ENCODE results near the gene CAMSAP2. TPM values are rescaled to one million over a fixed set of nuclear protein-coding genes. Genes with fewer than 3 reads are reported as not detected.

CAMSAP2 gene
- 27.5 and 40.3 TPM in 2 replicates for total RNA-seq (2021)
- percentile 92 among the genes with signal in this experiment for Bru-seq, nascent RNA
- percentile 93 among the genes with signal in this experiment for BruChase-seq, experiment 1, labeled RNA remaining after a 2-hour chase
- BruChase-seq, experiment 2, labeled RNA remaining after a 6-hour chase = percentile 88 among the genes with signal in this experiment
- long read RNA-seq, full-length matches to known transcripts = 4 of 14 reads
- long read RNA-seq, partial matches to known transcripts = 9 of 14 reads
- long read RNA-seq, other reads (novel, unspliced or antisense) = 1 of 14 reads

GRCh38 chr1:200738327-200738948 is at the start of gene CAMSAP2:
Gene CAMSAP2, plus strand, starts transcription at chr1:200738893. Its CDS starts 935 bp downstream, at chr1:200739828.
- Histone ChIP-seq H3K4me3 (peak within 1 kb of the TSS; percentile 99), H2AFZ (peak within 1 kb of the TSS; percentile 94), H3K9me3 (ENCODE audit: insufficient read depth, low read depth) (no peaks in the 10 kb centered on the region), H3K4me1 (replicated peaks; ENCODE audit: insufficient read depth) (peaks cover 40% of the 10 kb centered on the region), H3K36me3 (ENCODE audit: low read depth) (no peaks in the 10 kb centered on the region), H4K20me1 (ENCODE audit: insufficient read depth) (peaks cover 18% of the 10 kb centered on the region), H3K9me2 (ENCODE audit: insufficient read depth) (no peaks in the 10 kb centered on the region), H3F3A (ENCODE audit: insufficient read depth, low read depth) (peaks cover 5% of the 10 kb centered on the region), H3K4me2 (peak within 1 kb of the TSS; percentile 100), H3K27ac (peak within 1 kb of the TSS; percentile 91), H3K27me3 (ENCODE audit: insufficient read depth, low read depth) (no peaks in the 10 kb centered on the region), H3K79me2 (ENCODE audit: low read depth) (peaks cover 39% of the 10 kb centered on the region)
- TF ChIP-seq, protein P1, sequence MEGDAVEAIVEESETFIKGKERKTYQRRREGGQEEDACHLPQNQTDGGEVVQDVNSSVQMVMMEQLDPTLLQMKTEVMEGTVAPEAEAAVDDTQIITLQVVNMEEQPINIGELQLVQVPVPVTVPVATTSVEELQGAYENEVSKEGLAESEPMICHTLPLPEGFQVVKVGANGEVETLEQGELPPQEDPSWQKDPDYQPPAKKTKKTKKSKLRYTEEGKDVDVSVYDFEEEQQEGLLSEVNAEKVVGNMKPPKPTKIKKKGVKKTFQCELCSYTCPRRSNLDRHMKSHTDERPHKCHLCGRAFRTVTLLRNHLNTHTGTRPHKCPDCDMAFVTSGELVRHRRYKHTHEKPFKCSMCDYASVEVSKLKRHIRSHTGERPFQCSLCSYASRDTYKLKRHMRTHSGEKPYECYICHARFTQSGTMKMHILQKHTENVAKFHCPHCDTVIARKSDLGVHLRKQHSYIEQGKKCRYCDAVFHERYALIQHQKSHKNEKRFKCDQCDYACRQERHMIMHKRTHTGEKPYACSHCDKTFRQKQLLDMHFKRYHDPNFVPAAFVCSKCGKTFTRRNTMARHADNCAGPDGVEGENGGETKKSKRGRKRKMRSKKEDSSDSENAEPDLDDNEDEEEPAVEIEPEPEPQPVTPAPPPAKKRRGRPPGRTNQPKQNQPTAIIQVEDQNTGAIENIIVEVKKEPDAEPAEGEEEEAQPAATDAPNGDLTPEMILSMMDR (conservative IDR thresholded peaks at IDR 0.05) = no peak
- ChIA-PET POLR2A (ENCODE audit: unreplicated experiment) (interaction anchor here (0.5 to 0.6 kb wide), 3 partner anchors 75 to 1269 kb away, joined by 3 to 6 read pairs (median 5); no protein-coding TSS in a partner anchor), CTCF (no interaction called here)
- DNase-seq = peak; percentile 70 to 88
- intact Hi-C loops (cut with micrococcal nuclease; ENCODE audit: unreplicated experiment) = loop anchor here (1.0 to 2.0 kb wide), 3 partner anchors 64 to 118 kb away; partner anchors contain the start of gene KIF14
- BruUV-seq (replicated peaks) = TSS peak; percentile 95

DNA sequence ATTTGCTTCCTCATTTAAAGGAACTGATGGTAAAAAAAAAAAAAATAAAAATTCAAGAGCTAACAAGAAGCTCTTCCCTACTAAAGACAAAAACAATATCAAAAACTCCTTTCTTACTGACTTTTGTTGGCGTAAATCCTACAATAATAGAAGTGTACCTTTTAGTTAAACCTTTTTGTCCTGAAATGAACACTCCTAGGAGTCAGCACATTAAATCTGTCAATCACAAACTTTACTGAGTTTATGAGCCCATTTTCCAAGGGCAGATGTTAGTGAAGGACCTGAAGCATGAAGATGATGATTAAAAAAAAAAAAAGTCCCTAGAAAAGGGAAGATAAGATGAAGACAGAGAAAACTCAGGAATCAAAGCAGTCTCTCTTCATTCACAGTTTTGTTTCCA is 46.4 kb upstream of the CAMSAP2 start:
- Histone ChIP-seq H3K9me3 (ENCODE audit: insufficient read depth, low read depth) (no peaks in the 10 kb centered on the region), H2AFZ (no peak overlapping the region), H3K27ac (no peak overlapping the region), H3K27me3 (ENCODE audit: insufficient read depth, low read depth) (no peaks in the 10 kb centered on the region), H3K4me1 (replicated peaks; ENCODE audit: insufficient read depth) (no peaks in the 10 kb centered on the region), H3K4me3 (no peak overlapping the region), H3K4me2 (no peak overlapping the region), H3K79me2 (ENCODE audit: low read depth) (no peaks in the 10 kb centered on the region), H3F3A (ENCODE audit: insufficient read depth, low read depth) (no peaks in the 10 kb centered on the region), H3K9me2 (ENCODE audit: insufficient read depth) (no peaks in the 10 kb centered on the region), H3K36me3 (ENCODE audit: low read depth) (no peaks in the 10 kb centered on the region), H4K20me1 (ENCODE audit: insufficient read depth) (no peaks in the 10 kb centered on the region)
- TF ChIP-seq EZH2 (IDR thresholded peaks at IDR 0.05; ENCODE audit: low read depth) = no peak
- TF ChIP-seq, protein P1 (conservative IDR thresholded peaks at IDR 0.05) = no peak
- intact Hi-C loops (cut with micrococcal nuclease; ENCODE audit: unreplicated experiment) = no loop called here
- ChIA-PET POLR2A (ENCODE audit: unreplicated experiment) (interaction anchor here (0.6 kb wide), 1 partner anchor 22 kb away, joined by 4 read pairs; the partner anchor contains the start of gene DDX59), CTCF (no interaction called here)
- no TSS peak for BruUV-seq (replicated peaks)
- DNase-seq = no peak

- H3K4me2 ChIP-seq = no peak overlapping the region
- DNase-seq = no peak
- no peak overlapping the region for H3K27ac ChIP-seq
- no peaks in the 10 kb centered on the region for H3K9me2 ChIP-seq (ENCODE audit: insufficient read depth)
- intact Hi-C loops (cut with micrococcal nuclease; ENCODE audit: unreplicated experiment) = no loop called here
- H3K36me3 ChIP-seq (ENCODE audit: low read depth) = no peaks in the 10 kb centered on the region
- no TSS peak for BruUV-seq (replicated peaks)
- TF ChIP-seq, protein P1 (conservative IDR thresholded peaks at IDR 0.05) = no peak
- no peak for TF ChIP-seq EZH2 (IDR thresholded peaks at IDR 0.05; ENCODE audit: low read depth)
- no peaks in the 10 kb centered on the region for H3F3A ChIP-seq (ENCODE audit: insufficient read depth, low read depth)
- POLR2A ChIA-PET (ENCODE audit: unreplicated experiment) = interaction anchor here (0.6 kb wide), 1 partner anchor 23 kb away, joined by 25 read pairs; the partner anchor contains the start of gene DDX59
- H3K4me1 ChIP-seq (replicated peaks; ENCODE audit: insufficient read depth) = no peaks in the 10 kb centered on the region
- H3K4me3 ChIP-seq = no peak overlapping the region
- no peaks in the 10 kb centered on the region for H3K79me2 ChIP-seq (ENCODE audit: low read depth)
- no peaks in the 10 kb centered on the region for H3K9me3 ChIP-seq (ENCODE audit: insufficient read depth, low read depth)
- CTCF ChIA-PET = no interaction called here
- H4K20me1 ChIP-seq (ENCODE audit: insufficient read depth) = no peaks in the 10 kb centered on the region
- no peak overlapping the region for H2AFZ ChIP-seq
- no peaks in the 10 kb centered on the region for H3K27me3 ChIP-seq (ENCODE audit: insufficient read depth, low read depth)
These were observed 45.4 kb upstream of the CAMSAP2 start for GRCh38 chr1:200693327-200693726.
